OCI-LY3 (cell line): Measurements from ENCODE around the gene ESAM.

Source experiments
- H2AFZ ChIP-seq: fragments of 200-600, 300-600 bp; shearing (Covaris generic); 2 replicates; pipeline ENCODE4 v1.6.0; 2014; ENCODE audit warnings: antibody characterized with exemption, low read depth, low read length
- H3K27ac ChIP-seq: fragments of 200-600, 300-600 bp; sonication (generic); 2 replicates; pipeline ENCODE4 v1.5.1; 2014; ENCODE audit warnings: mild to moderate bottlenecking, low read length, moderate library complexity, mixed read lengths
- H3K27me3 ChIP-seq: fragments of 200-600, 300-600 bp; sonication (generic); 2 replicates; pipeline ENCODE4 v1.6.1; 2014; ENCODE audit warnings: low read depth, low read length, mixed read lengths
- H3K36me3 ChIP-seq: fragments of 200-600, 300-600 bp; sonication (generic); replicated peaks from 2 replicates; pipeline ENCODE3; 2014; ENCODE audit warnings: low read depth, low read length, mixed read lengths
- H3K4me1 ChIP-seq: fragments of 300-600, 200-600 bp; sonication (generic); 2 replicates; pipeline ENCODE4 v1.6.1; 2014; ENCODE audit warnings: low read length, mixed read lengths
- H3K4me2 ChIP-seq: fragments of 200-600, 300-600 bp; sonication (generic); 2 replicates; pipeline ENCODE4 v1.6.1; 2014; ENCODE audit warnings: low read length, mixed read lengths
- H3K4me3 ChIP-seq: fragments of 300-600, 200-600 bp; sonication (generic); 2 replicates; pipeline ENCODE4 v1.5.1; 2014; ENCODE audit warnings: antibody characterized with exemption, mild to moderate bottlenecking, low read length, moderate library complexity
- H3K79me2 ChIP-seq: fragments of 300-600, 200-600 bp; shearing (Covaris generic); 2 replicates; pipeline ENCODE4 v1.6.1; 2014; ENCODE audit warnings: mild to moderate bottlenecking, low read length, mixed read lengths
- H3K9ac ChIP-seq: fragments of 300-600, 200-600 bp; shearing (Covaris generic); 2 replicates; pipeline ENCODE4 v1.6.0; 2014; ENCODE audit warnings: mild to moderate bottlenecking, low read length, moderate library complexity
- H3K9me3 ChIP-seq: fragments of 200-600, 300-600 bp; shearing (Covaris generic); 2 replicates; pipeline ENCODE4 v1.6.1; 2014; ENCODE audit warnings: low read length, mixed read lengths; ENCODE audit not compliant: insufficient read depth
- H4K20me1 ChIP-seq: fragments of 200-600, 300-600 bp; sonication (generic); 2 replicates; pipeline ENCODE4 v1.6.1; 2016; ENCODE audit warnings: low read length, mixed read lengths; ENCODE audit not compliant: insufficient read depth
- CTCF ChIP-seq: fragments of 200-600, 300-600 bp; sonication (generic); IDR thresholded peaks from 2 replicates; pipeline ENCODE4 v1.5.1; 2014; ENCODE audit warnings: antibody characterized with exemption, low read length, low read depth
- EZH2phosphoT487 ChIP-seq: fragments of 200-600 bp; shearing (Covaris generic); IDR thresholded peaks from 2 replicates; pipeline ENCODE4 v1.6.1; 2018; ENCODE audit warnings: antibody characterized with exemption, mixed run types, low read depth

ESAM gene

GRCh38 chr11:124738713-124739478 lies 23.2 kb downstream of the ESAM start:
- H3K9ac ChIP-seq, result peak overlapping the region; percentile 53
- H3K4me3 ChIP-seq, result peak overlapping the region; percentile 78
- no peaks in the 10 kb centered on the region for H4K20me1 ChIP-seq
- no peaks in the 10 kb centered on the region for H3K36me3 ChIP-seq
- peak overlapping the region; percentile 88 for H3K4me2 ChIP-seq
- no peak overlapping the region for H3K27ac ChIP-seq
- H3K4me1 ChIP-seq, result peaks cover 9% of the 10 kb centered on the region
- peaks cover 31% of the 10 kb centered on the region for H3K27me3 ChIP-seq
- H2AFZ ChIP-seq, result no peak overlapping the region
- H3K79me2 ChIP-seq, result no peaks in the 10 kb centered on the region
- H3K9me3 ChIP-seq, result no peaks in the 10 kb centered on the region
- TF ChIP-seq EZH2phosphoT487 (no peak), CTCF (no peak)

- TF ChIP-seq CTCF (no peak), EZH2phosphoT487 (no peak)
- Histone ChIP-seq H3K27ac (no peak overlapping the region), H3K79me2 (no peaks in the 10 kb centered on the region), H3K4me3 (no peak overlapping the region), H3K9me3 (no peaks in the 10 kb centered on the region), H3K4me2 (no peak overlapping the region), H4K20me1 (no peaks in the 10 kb centered on the region), H2AFZ (no peak overlapping the region), H3K36me3 (no peaks in the 10 kb centered on the region), H3K27me3 (peaks cover 31% of the 10 kb centered on the region), H3K9ac (no peak overlapping the region), H3K4me1 (peaks cover 9% of the 10 kb centered on the region)
Observed at GRCh38 chr11:124737638-124738305, 24.3 kb downstream of the ESAM start.

- TF ChIP-seq CTCF (no peak), EZH2phosphoT487 (no peak)
- Histone ChIP-seq H3K9ac (no peak overlapping the region), H3K4me3 (no peak overlapping the region), H3K27me3 (peaks cover 31% of the 10 kb centered on the region), H2AFZ (no peak overlapping the region), H3K27ac (no peak overlapping the region), H3K4me1 (peaks cover 9% of the 10 kb centered on the region), H3K9me3 (no peaks in the 10 kb centered on the region), H3K36me3 (no peaks in the 10 kb centered on the region), H3K79me2 (no peaks in the 10 kb centered on the region), H3K4me2 (no peak overlapping the region), H4K20me1 (no peaks in the 10 kb centered on the region)
Observed at GRCh38 chr11:124736736-124737135, 25.4 kb downstream of the ESAM start.

GRCh38 chr11:124732230-124732629 lies 29.9 kb downstream of the ESAM start:
- no peaks in the 10 kb centered on the region for H3K9me3 ChIP-seq

More at GRCh38 chr11:124732230-124732629, 29.9 kb downstream of the ESAM start:
- Histone ChIP-seq H2AFZ (no peak overlapping the region), H3K27ac (no peak overlapping the region), H3K4me2 (no peak overlapping the region), H3K27me3 (peaks cover 9% of the 10 kb centered on the region; the same call in 1 of the 2 replicates), H4K20me1 (no peaks in the 10 kb centered on the region), H3K79me2 (no peaks in the 10 kb centered on the region), H3K36me3 (no peaks in the 10 kb centered on the region), H3K4me3 (no peak overlapping the region), H3K9ac (no peak overlapping the region), H3K4me1 (no peaks in the 10 kb centered on the region)
- TF ChIP-seq CTCF (no peak), EZH2phosphoT487 (no peak)
